GM21526 (cell line): ENCODE measurements around the gene SGPP2.
"Not testable (repeated sequence)": the region's sequence is repeated elsewhere in the genome, so short reads cannot be mapped to it uniquely, and the experiment has no call there.

Source experiments
- ATAC-seq: cut with Tn5 transposase; IDR thresholded peaks from one replicate; pipeline ENCODE4 v1.9.1; 2021; ENCODE audit warnings: moderate library complexity; ENCODE audit not compliant: unreplicated experiment, low FRiP score

SGPP2 gene

GRCh38 chr2:222424729-222425671 is 657 bp downstream of the SGPP2 start:
- ATAC-seq = peak; percentile 20

GRCh38 chr2:222427646-222428301 is 3.4 kb downstream of the SGPP2 start:
- peak; percentile 34 for ATAC-seq

GRCh38 chr2:222430071-222430470 is 5.7 kb downstream of the SGPP2 start:
- ATAC-seq = no peak

- no peak for ATAC-seq
These were observed 6.3 kb downstream of the SGPP2 start for GRCh38 chr2:222430681-222431080.

- no peak for ATAC-seq
These were observed 7.5 kb downstream of the SGPP2 start for GRCh38 chr2:222431869-222432268.

- ATAC-seq = peak; percentile 69
These were observed 9.2 kb downstream of the SGPP2 start for GRCh38 chr2:222433332-222434173.

GRCh38 chr2:222434204-222434603 is 9.9 kb downstream of the SGPP2 start:
- peak; percentile 31 for ATAC-seq

- not testable (repeated sequence) for ATAC-seq
These were observed 11.2 kb downstream of the SGPP2 start for GRCh38 chr2:222435400-222436039.

GRCh38 chr2:222436040-222436413 is 11.7 kb downstream of the SGPP2 start:
- no peak for ATAC-seq

GRCh38 chr2:222439692-222440091 is 15.3 kb downstream of the SGPP2 start:
- ATAC-seq = no peak

GRCh38 chr2:222440673-222441422 is 16.5 kb downstream of the SGPP2 start:
- ATAC-seq = no peak

GRCh38 chr2:222442665-222443064 is 18.3 kb downstream of the SGPP2 start:
- no peak for ATAC-seq

- ATAC-seq = no peak
These were observed 20.9 kb downstream of the SGPP2 start for GRCh38 chr2:222445227-222445626.

- ATAC-seq = no peak
These were observed 22.8 kb downstream of the SGPP2 start for GRCh38 chr2:222447131-222447530.

- ATAC-seq = no peak
These were observed 24.4 kb downstream of the SGPP2 start for GRCh38 chr2:222448748-222449181.

GRCh38 chr2:222450021-222450420 is 25.7 kb downstream of the SGPP2 start:
- no peak for ATAC-seq

GRCh38 chr2:222451224-222451674 is 26.9 kb downstream of the SGPP2 start:
- peak; percentile 99 for ATAC-seq

- no peak for ATAC-seq
These were observed 28.1 kb downstream of the SGPP2 start for GRCh38 chr2:222452422-222452950.

- ATAC-seq = no peak
These were observed 32.2 kb downstream of the SGPP2 start for GRCh38 chr2:222456479-222457077.
